ENCODE measurements around the gene TECPR1.

The TECPR1 gene

DNA sequence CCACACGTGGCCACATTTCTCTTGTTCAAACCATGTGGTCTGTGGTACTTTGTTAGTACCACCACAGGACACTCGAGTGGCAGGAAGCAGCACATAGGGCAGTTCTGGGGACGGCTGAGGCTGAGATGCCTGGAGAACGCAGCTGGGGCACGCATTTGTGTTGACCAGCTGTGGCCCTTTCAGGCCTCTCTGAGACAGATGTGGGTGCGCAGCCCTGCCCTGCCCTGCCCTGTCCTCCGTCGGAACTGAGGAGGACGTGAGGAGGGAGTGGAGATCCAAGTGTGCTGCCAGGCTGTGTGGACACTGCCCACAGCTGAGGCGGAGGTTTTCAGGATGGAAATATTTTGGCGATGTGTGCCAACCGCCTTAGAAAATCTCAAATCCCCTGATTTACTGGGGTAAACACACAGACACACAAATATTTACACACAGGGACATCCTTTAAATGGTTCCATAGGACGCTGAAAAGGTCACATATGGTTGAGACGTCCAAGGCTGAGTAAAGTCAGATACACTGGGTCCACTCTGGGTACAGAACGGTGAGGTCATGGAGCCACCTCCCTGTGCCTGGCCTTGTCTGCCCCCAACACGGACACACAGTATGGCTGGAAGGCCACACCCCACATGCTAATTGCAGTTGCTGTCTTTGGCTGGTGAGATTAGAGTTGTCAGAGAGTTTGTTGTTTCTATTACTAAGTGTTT, 26.0 kb downstream of the TECPR1 start:
- no peak for TF ChIP-seq EZH2 (IDR thresholded peaks at IDR 0.05; ENCODE audit: borderline replicate concordance, low read length)
- TF ChIP-seq, protein P1, sequence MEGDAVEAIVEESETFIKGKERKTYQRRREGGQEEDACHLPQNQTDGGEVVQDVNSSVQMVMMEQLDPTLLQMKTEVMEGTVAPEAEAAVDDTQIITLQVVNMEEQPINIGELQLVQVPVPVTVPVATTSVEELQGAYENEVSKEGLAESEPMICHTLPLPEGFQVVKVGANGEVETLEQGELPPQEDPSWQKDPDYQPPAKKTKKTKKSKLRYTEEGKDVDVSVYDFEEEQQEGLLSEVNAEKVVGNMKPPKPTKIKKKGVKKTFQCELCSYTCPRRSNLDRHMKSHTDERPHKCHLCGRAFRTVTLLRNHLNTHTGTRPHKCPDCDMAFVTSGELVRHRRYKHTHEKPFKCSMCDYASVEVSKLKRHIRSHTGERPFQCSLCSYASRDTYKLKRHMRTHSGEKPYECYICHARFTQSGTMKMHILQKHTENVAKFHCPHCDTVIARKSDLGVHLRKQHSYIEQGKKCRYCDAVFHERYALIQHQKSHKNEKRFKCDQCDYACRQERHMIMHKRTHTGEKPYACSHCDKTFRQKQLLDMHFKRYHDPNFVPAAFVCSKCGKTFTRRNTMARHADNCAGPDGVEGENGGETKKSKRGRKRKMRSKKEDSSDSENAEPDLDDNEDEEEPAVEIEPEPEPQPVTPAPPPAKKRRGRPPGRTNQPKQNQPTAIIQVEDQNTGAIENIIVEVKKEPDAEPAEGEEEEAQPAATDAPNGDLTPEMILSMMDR (IDR thresholded peaks at IDR 0.05; ENCODE audit: low read length) = no peak
- no peak overlapping the region for H3K4me2 ChIP-seq (ENCODE audit: low read length)
- H3K79me2 ChIP-seq (ENCODE audit: insufficient read depth, low read length) = no peaks in the 10 kb centered on the region
- H2AFZ ChIP-seq (ENCODE audit: low read length) = no peak overlapping the region
- H3F3A ChIP-seq (ENCODE audit: insufficient read depth, low read length) = no peaks in the 10 kb centered on the region
- H3K9ac ChIP-seq (ENCODE audit: low read length) = no peak overlapping the region
- H3K27ac ChIP-seq (ENCODE audit: low read depth, low read length, poor library complexity, severe bottlenecking) = no peak overlapping the region
- H3K9me2 ChIP-seq (ENCODE audit: low read depth, low read length) = no peaks in the 10 kb centered on the region
- H3K4me1 ChIP-seq (ENCODE audit: insufficient read depth, low read length, severe bottlenecking) = no peaks in the 10 kb centered on the region
- no peaks in the 10 kb centered on the region for H3K27me3 ChIP-seq (ENCODE audit: insufficient read depth, low read length)
- H3K4me3 ChIP-seq (ENCODE audit: low read depth, low read length, poor library complexity, severe bottlenecking) = no peak overlapping the region
- no peaks in the 10 kb centered on the region for H3K36me3 ChIP-seq (ENCODE audit: insufficient read depth, low read length)
- no peaks in the 10 kb centered on the region for H4K20me1 ChIP-seq (ENCODE audit: insufficient read depth, low read length)
- H3K9me3 ChIP-seq (ENCODE audit: low read length) = no peaks in the 10 kb centered on the region

DNA sequence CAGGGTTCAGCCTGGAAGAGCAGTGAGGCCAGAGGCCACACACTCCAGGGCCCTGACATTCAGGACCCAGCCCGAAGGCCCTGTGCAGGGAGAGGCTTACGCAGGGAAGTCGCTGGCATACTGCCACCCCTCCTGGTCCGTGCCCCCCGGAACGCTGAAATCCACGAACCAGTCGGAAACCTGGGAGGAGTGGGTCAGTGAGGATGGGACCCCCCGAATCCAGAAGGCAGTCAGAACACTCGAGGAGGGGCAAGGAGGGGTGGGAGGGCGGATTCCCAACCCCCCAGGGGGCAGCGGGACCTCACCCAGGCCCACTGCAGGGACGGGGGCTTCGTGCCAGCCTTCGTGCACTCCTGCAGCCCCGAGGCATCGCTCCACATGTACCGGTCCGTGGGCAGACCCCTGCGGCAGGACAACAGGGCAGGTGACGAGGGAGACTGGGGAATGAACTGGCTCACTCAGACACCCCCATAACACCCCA, 27.3 kb downstream of the TECPR1 start:
- H3K9ac ChIP-seq (ENCODE audit: low read length) = no peak overlapping the region
- no peaks in the 10 kb centered on the region for H3K9me3 ChIP-seq (ENCODE audit: low read length)
- no peaks in the 10 kb centered on the region for H4K20me1 ChIP-seq (ENCODE audit: insufficient read depth, low read length)
- no peaks in the 10 kb centered on the region for H3K4me1 ChIP-seq (ENCODE audit: insufficient read depth, low read length, severe bottlenecking)
- TF ChIP-seq, protein P1 (IDR thresholded peaks at IDR 0.05; ENCODE audit: low read length) = no peak
- no peak for TF ChIP-seq EZH2 (IDR thresholded peaks at IDR 0.05; ENCODE audit: borderline replicate concordance, low read length)
- H3K4me2 ChIP-seq (ENCODE audit: low read length) = no peak overlapping the region
- H3F3A ChIP-seq (ENCODE audit: insufficient read depth, low read length) = no peaks in the 10 kb centered on the region
- no peaks in the 10 kb centered on the region for H3K9me2 ChIP-seq (ENCODE audit: low read depth, low read length)
- H3K79me2 ChIP-seq (ENCODE audit: insufficient read depth, low read length) = no peaks in the 10 kb centered on the region
- H3K4me3 ChIP-seq (ENCODE audit: low read depth, low read length, poor library complexity, severe bottlenecking) = no peak overlapping the region
- no peaks in the 10 kb centered on the region for H3K36me3 ChIP-seq (ENCODE audit: insufficient read depth, low read length)
- H3K27me3 ChIP-seq (ENCODE audit: insufficient read depth, low read length) = no peaks in the 10 kb centered on the region
- no peak overlapping the region for H3K27ac ChIP-seq (ENCODE audit: low read depth, low read length, poor library complexity, severe bottlenecking)
- no peak overlapping the region for H2AFZ ChIP-seq (ENCODE audit: low read length)

DNA sequence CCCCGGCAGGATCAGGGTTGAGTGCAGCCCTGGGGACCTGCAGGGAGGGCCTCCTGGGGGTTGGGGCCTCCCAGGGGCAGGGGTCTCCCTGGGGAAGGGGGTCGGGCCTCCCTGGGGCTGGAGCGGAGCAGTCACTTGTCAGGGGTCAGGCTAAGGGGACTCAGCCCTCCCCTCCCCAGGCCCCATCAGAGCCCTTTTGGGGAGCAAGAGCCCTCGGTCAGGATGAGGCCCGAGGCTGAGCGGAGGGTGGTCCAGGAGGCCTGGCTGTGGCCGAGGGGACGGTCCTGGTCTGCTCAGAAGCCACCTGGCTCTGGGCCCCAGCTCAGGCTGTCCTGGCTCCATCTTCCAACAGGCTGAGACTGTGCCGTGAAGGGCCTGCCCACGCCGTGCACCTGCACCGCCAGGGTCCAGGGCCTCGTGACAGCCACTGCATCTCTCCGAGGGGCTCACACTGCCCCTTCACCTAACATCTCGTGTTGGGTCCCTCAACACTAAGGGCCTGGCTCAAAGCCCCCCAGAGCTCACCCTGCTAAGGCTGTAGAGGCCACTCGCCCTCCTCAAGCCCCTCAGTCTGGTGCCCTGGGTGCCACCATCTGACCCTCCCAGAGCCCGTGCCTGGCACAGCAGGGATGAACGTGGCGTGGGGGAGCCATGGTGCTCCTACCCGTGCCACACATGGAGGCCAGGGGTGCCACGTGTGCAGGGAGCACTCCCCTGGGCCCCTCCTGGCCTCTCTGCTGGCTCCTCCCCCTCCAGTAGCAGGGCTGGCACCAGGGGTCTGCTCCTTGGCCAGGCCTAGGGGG, 27.9 kb downstream of the TECPR1 start:
- Histone ChIP-seq H3K9me3 (ENCODE audit: low read length) (peaks cover 2% of the 10 kb centered on the region; the same call in 1 of the 2 replicates), H3K9me2 (ENCODE audit: low read depth, low read length) (no peaks in the 10 kb centered on the region), H3K4me2 (ENCODE audit: low read length) (no peak overlapping the region), H3K9ac (ENCODE audit: low read length) (no peak overlapping the region), H3K4me3 (ENCODE audit: low read depth, low read length, poor library complexity, severe bottlenecking) (no peak overlapping the region), H3K27ac (ENCODE audit: low read depth, low read length, poor library complexity, severe bottlenecking) (no peak overlapping the region), H4K20me1 (ENCODE audit: insufficient read depth, low read length) (peaks cover 2% of the 10 kb centered on the region; the same call in 1 of the 2 replicates), H3F3A (ENCODE audit: insufficient read depth, low read length) (peaks cover 2% of the 10 kb centered on the region; the same call in 1 of the 2 replicates), H3K36me3 (ENCODE audit: insufficient read depth, low read length) (peaks cover 3% of the 10 kb centered on the region; the same call in 1 of the 2 replicates), H3K4me1 (ENCODE audit: insufficient read depth, low read length, severe bottlenecking) (no peaks in the 10 kb centered on the region), H3K27me3 (ENCODE audit: insufficient read depth, low read length) (0 out of 2 replicates have a peak, but pooled peaks cover 3% of the 10 kb centered on the region), H2AFZ (ENCODE audit: low read length) (no peak overlapping the region), H3K79me2 (ENCODE audit: insufficient read depth, low read length) (no peaks in the 10 kb centered on the region)
- TF ChIP-seq EZH2 (IDR thresholded peaks at IDR 0.05; ENCODE audit: borderline replicate concordance, low read length) = no peak
- TF ChIP-seq, protein P1 (IDR thresholded peaks at IDR 0.05; ENCODE audit: low read length) = no peak
